Glutamatergic neuron (in vitro differentiated cells): Measurements from ENCODE around the gene NKIRAS2. TPM values are rescaled to one million over a fixed set of nuclear protein-coding genes. Genes with fewer than 3 reads are reported as not detected.
A peak's percentile ranks its signal among the peaks of the same experiment; 100 is the strongest.

Source experiments
- DNase-seq: peaks from one replicate; pipeline ENCODE4 v3.0.0; 2022
- H3K27ac Mint-ChIP-seq: one replicate; pipeline ENCODE4 v1.8.0; 2020; ENCODE audit warnings: mild to moderate bottlenecking, mixed read lengths, inconsistent platforms; ENCODE audit not compliant: unreplicated experiment
- H3K27me3 Mint-ChIP-seq: one replicate; pipeline ENCODE4 v1.8.0; 2020; ENCODE audit warnings: mild to moderate bottlenecking, moderate library complexity, mixed read lengths, inconsistent platforms; ENCODE audit not compliant: unreplicated experiment
- H3K36me3 Mint-ChIP-seq: one replicate; pipeline ENCODE4 v1.8.0; 2020; ENCODE audit warnings: mild to moderate bottlenecking, mixed read lengths, inconsistent platforms; ENCODE audit not compliant: unreplicated experiment
- H3K4me1 Mint-ChIP-seq: one replicate; pipeline ENCODE4 v1.8.0; 2020; ENCODE audit warnings: mild to moderate bottlenecking, low read depth, mixed read lengths, inconsistent platforms; ENCODE audit not compliant: unreplicated experiment
- H3K4me3 Mint-ChIP-seq: one replicate; pipeline ENCODE4 v1.8.0; 2020; ENCODE audit warnings: mild to moderate bottlenecking, mixed read lengths, inconsistent platforms; ENCODE audit not compliant: unreplicated experiment
- H3K9me3 Mint-ChIP-seq: one replicate; pipeline ENCODE4 v1.8.0; 2020; ENCODE audit warnings: mild to moderate bottlenecking, moderate library complexity, mixed read lengths, inconsistent platforms; ENCODE audit not compliant: unreplicated experiment
- CTCF ChIP-seq: fragments of 200-600 bp; sonication (generic); IDR thresholded peaks from one replicate; pipeline ENCODE4 v1.5.0; 2021; ENCODE audit not compliant: partially characterized antibody, unreplicated experiment
- total RNA-seq: library from RNA; stranded (reverse); fragmentation: NEBNext Ultra II Directional; extraction: Animal tissue kit (Norgen Biotek cat#: 25700); gene quantifications from one replicate; pipeline ENCODE4 v1.2.1, GENCODE V29; 2021; ENCODE audit not compliant: unreplicated experiment

NKIRAS2 gene
- total RNA-seq, 1 donor from 2014 or later, result 88.8 TPM

- Mint-ChIP-seq H3K4me1 (peaks cover 17% of the 10 kb centered on the region), H3K9me3 (peaks cover 2% of the 10 kb centered on the region), H3K27me3 (peaks cover 8% of the 10 kb centered on the region), H3K27ac (no peak overlapping the region), H3K36me3 (no peaks in the 10 kb centered on the region), H3K4me3 (no peak overlapping the region)
- TF ChIP-seq CTCF, result no peak
- DNase-seq, result no peak
Measured at GRCh38 chr17:42025936-42026335, 6.0 kb downstream of the NKIRAS2 start.

- H3K27me3 Mint-ChIP-seq, result peaks cover 8% of the 10 kb centered on the region
- H3K4me1 Mint-ChIP-seq, result peaks cover 13% of the 10 kb centered on the region
- H3K36me3 Mint-ChIP-seq, result no peaks in the 10 kb centered on the region
- H3K9me3 Mint-ChIP-seq, result peaks cover 2% of the 10 kb centered on the region
- H3K27ac Mint-ChIP-seq, result no peak overlapping the region
- no peak for DNase-seq
- H3K4me3 Mint-ChIP-seq, result no peak overlapping the region
- TF ChIP-seq CTCF, result no peak
Measured at GRCh38 chr17:42026857-42027589, 7.1 kb downstream of the NKIRAS2 start.

GRCh38 chr17:42027590-42027889 is 7.7 kb downstream of the NKIRAS2 start:
- H3K4me3 Mint-ChIP-seq, result no peak overlapping the region
- H3K27ac Mint-ChIP-seq, result no peak overlapping the region
- H3K27me3 Mint-ChIP-seq, result peaks cover 8% of the 10 kb centered on the region
- H3K4me1 Mint-ChIP-seq, result peaks cover 13% of the 10 kb centered on the region
- H3K36me3 Mint-ChIP-seq, result no peaks in the 10 kb centered on the region
- no peak for DNase-seq
- TF ChIP-seq CTCF, result no peak
- H3K9me3 Mint-ChIP-seq, result peaks cover 2% of the 10 kb centered on the region

- peak overlapping the region; percentile 89 for H3K27ac Mint-ChIP-seq
- H3K27me3 Mint-ChIP-seq, result peaks cover 8% of the 10 kb centered on the region
- peaks cover 13% of the 10 kb centered on the region for H3K4me1 Mint-ChIP-seq
Measured at GRCh38 chr17:42027961-42028790, 8.3 kb downstream of the NKIRAS2 start.

More at GRCh38 chr17:42027961-42028790, 8.3 kb downstream of the NKIRAS2 start:
- peak overlapping the region; percentile 68 for H3K4me3 Mint-ChIP-seq
- no peak for TF ChIP-seq CTCF
- peaks cover 2% of the 10 kb centered on the region for H3K9me3 Mint-ChIP-seq
- peak; percentile 46 for DNase-seq
- H3K36me3 Mint-ChIP-seq, result no peaks in the 10 kb centered on the region
